GM23338 (cell line): ENCODE results near the gene LALBA. TPM values are rescaled to one million over a fixed set of nuclear protein-coding genes. Genes with fewer than 3 reads are reported as not detected.

Experiments
- ATAC-seq: fragments of 200-7000 bp; cut with Tn5 transposase; 3 replicates; pipeline ENCODE4 v1.9.1; 2020
- DNase-seq: peaks from one replicate; pipeline ENCODE4 v3.0.0-alpha.2; 2015; ENCODE audit warnings: low spot score
- H2AFZ ChIP-seq: fragments of 200-600 bp; sonication (generic); 2 replicates; pipeline ENCODE4 v1.8.0; 2016; ENCODE audit warnings: antibody characterized with exemption, mild to moderate bottlenecking, moderate library complexity
- H3F3A ChIP-seq: fragments of 200-600 bp; sonication (generic); replicated peaks from 2 replicates; pipeline ENCODE4 v1.8.0; 2017; ENCODE audit warnings: antibody characterized with exemption, mixed run types, low read depth
- H3K27ac ChIP-seq: fragments of 200-600 bp; sonication (generic); 2 replicates; pipeline ENCODE4 v1.6.1; 2016; ENCODE audit warnings: low read depth
- H3K27me3 ChIP-seq: fragments of 200-600 bp; sonication (generic); 2 replicates; pipeline ENCODE4 v1.8.0; 2016; ENCODE audit warnings: mild to moderate bottlenecking, mixed run types, moderate library complexity; ENCODE audit not compliant: insufficient read depth
- H3K36me3 ChIP-seq: fragments of 200-600 bp; sonication (generic); 2 replicates; pipeline ENCODE4 v1.8.0; 2016; ENCODE audit warnings: mild to moderate bottlenecking; ENCODE audit not compliant: insufficient read depth
- H3K4me1 ChIP-seq: fragments of 200-600 bp; sonication (generic); 2 replicates; pipeline ENCODE4 v1.8.0; 2016; ENCODE audit warnings: mild to moderate bottlenecking, moderate library complexity; ENCODE audit not compliant: insufficient read depth
- H3K4me2 ChIP-seq: fragments of 200-600 bp; sonication (generic); 2 replicates; pipeline ENCODE4 v1.7.1; 2017; ENCODE audit warnings: mixed run types
- H3K4me3 ChIP-seq: fragments of 200-600 bp; sonication (generic); 2 replicates; pipeline ENCODE4 v1.6.1; 2016; ENCODE audit warnings: mixed run types
- H3K79me2 ChIP-seq: fragments of 200-600 bp; sonication (generic); replicated peaks from 2 replicates; pipeline ENCODE4 v1.8.0; 2017; ENCODE audit warnings: mild to moderate bottlenecking; ENCODE audit not compliant: insufficient read depth
- H3K9me2 ChIP-seq: fragments of 200-600 bp; sonication (generic); 2 replicates; pipeline ENCODE4 v1.8.0; 2017; ENCODE audit not compliant: insufficient read depth
- H4K20me1 ChIP-seq: fragments of 200-600 bp; sonication (generic); replicated peaks from 2 replicates; pipeline ENCODE4 v1.8.0; 2017; ENCODE audit warnings: mild to moderate bottlenecking; ENCODE audit not compliant: insufficient read depth
- H3K27ac Mint-ChIP-seq: 2 replicates; pipeline ENCODE4 v1.8.0; 2020; ENCODE audit warnings: inconsistent platforms, mild to moderate bottlenecking, moderate library complexity, mixed read lengths
- H3K27me3 Mint-ChIP-seq: 3 replicates; pipeline ENCODE4 v1.8.0; 2022; ENCODE audit warnings: low read depth, mild to moderate bottlenecking, moderate library complexity, mixed read lengths, inconsistent platforms; ENCODE audit not compliant: insufficient read depth, poor library complexity
- H3K36me3 Mint-ChIP-seq: 3 replicates; pipeline ENCODE4 v1.8.0; 2021; ENCODE audit warnings: low read depth, mild to moderate bottlenecking, inconsistent platforms, moderate library complexity, mixed read lengths
- H3K4me1 Mint-ChIP-seq: 3 replicates; pipeline ENCODE4 v1.8.0; 2020; ENCODE audit warnings: mild to moderate bottlenecking, inconsistent platforms, mixed read lengths
- H3K4me3 Mint-ChIP-seq: 3 replicates; pipeline ENCODE4 v1.8.0; 2021; ENCODE audit warnings: moderate library complexity, mild to moderate bottlenecking, inconsistent platforms, mixed read lengths
- H3K9me3 Mint-ChIP-seq: 3 replicates; pipeline ENCODE4 v1.8.0; 2020; ENCODE audit warnings: moderate library complexity, mild to moderate bottlenecking, inconsistent platforms, mixed read lengths
- EZH2 ChIP-seq: fragments of 200-600 bp; sonication (generic); IDR thresholded peaks from one replicate; pipeline ENCODE4 v1.8.0; 2017; ENCODE audit warnings: antibody characterized with exemption, mild to moderate bottlenecking, low read depth; ENCODE audit not compliant: unreplicated experiment
- EZH2phosphoT487 ChIP-seq: fragments of 200-600 bp; sonication (generic); IDR thresholded peaks from one replicate; pipeline ENCODE4 v1.8.1; 2018; ENCODE audit warnings: antibody characterized with exemption; ENCODE audit not compliant: unreplicated experiment
- JUNB ChIP-seq: IDR thresholded peaks from one replicate; pipeline ENCODE4 v1.6.1; 2016; ENCODE audit warnings: antibody characterized with exemption; ENCODE audit not compliant: unreplicated experiment
- POLR2AphosphoS5 ChIP-seq: IDR thresholded peaks from 2 replicates; pipeline ENCODE4 v1.6.1; 2016; ENCODE audit warnings: antibody characterized with exemption, low read depth
- STAT1 ChIP-seq: IDR thresholded peaks from one replicate; pipeline ENCODE4 v1.6.1; 2016; ENCODE audit warnings: antibody characterized with exemption; ENCODE audit not compliant: unreplicated experiment
- ZNF114 ChIP-seq: fragments of 250-450 bp; sonication (Bioruptor Pico); IDR thresholded peaks from 2 replicates; pipeline ENCODE4 v1.5.0; 2020; ENCODE audit warnings: mild to moderate bottlenecking, moderate library complexity
- ZNF462 ChIP-seq: fragments of 250-450 bp; sonication (Bioruptor Pico); IDR thresholded peaks from 2 replicates; pipeline ENCODE4 v1.5.0; 2020; ENCODE audit warnings: mild to moderate bottlenecking, moderate library complexity
- polyA plus RNA-seq: library from polyadenylated mRNA; unstranded; fragments of >200 nt; fragmentation: Nextera tagmentation; extraction: Ambion mirVana; gene quantifications from 2 replicates; pipeline ENCODE4 v1.2.1, GENCODE V29; 2016
- total RNA-seq: library from RNA; depleted of rRNA; stranded (reverse); fragments of >200 nt; shearing (Covaris generic); gene quantifications from 2 replicates; pipeline ENCODE4 v1.2.3, GENCODE V29; 2014
- TF ChIP-seq, protein P1 (sequence below), 2 experiments: fragments of 200-600 bp in 1 of 2; sonication (generic) in 1 of 2; conservative IDR thresholded peaks; 2 replicates each; pipeline versions ENCODE4 v1.5.1 to v1.6.1; 2016 to 2017; ENCODE audit warnings: antibody characterized with exemption in 2 of 2, low read depth in 2 of 2, mild to moderate bottlenecking in 2 of 2, moderate library complexity in 1 of 2

Gene LALBA
- total and polyA plus RNA-seq, 2 experiments from 2014 or later = not detected

- Mint-ChIP-seq H3K36me3 (peaks cover 4% of the 10 kb centered on the region; the same call in 1 of the 3 replicates), H3K4me1 (no peaks in the 10 kb centered on the region), H3K9me3 (peaks cover 9% of the 10 kb centered on the region), H3K27me3 (peaks cover 3% of the 10 kb centered on the region), H3K27ac (no peak overlapping the region), H3K4me3 (no peak overlapping the region)
- DNase-seq (no peak), ATAC-seq (no peak)
- Histone ChIP-seq H3F3A (no peaks in the 10 kb centered on the region), H3K79me2 (no peaks in the 10 kb centered on the region), H3K4me3 (no peak overlapping the region), H3K27ac (no peak overlapping the region), H4K20me1 (no peaks in the 10 kb centered on the region), H2AFZ (no peak overlapping the region), H3K4me2 (no peak overlapping the region), H3K36me3 (no peaks in the 10 kb centered on the region), H3K9me2 (peaks cover under 1% of the 10 kb centered on the region; the same call in 1 of the 2 replicates), H3K27me3 (no peaks in the 10 kb centered on the region), H3K4me1 (0 out of 2 replicates have a peak, but pooled peaks cover 7% of the 10 kb centered on the region)
- no peak for TF ChIP-seq STAT1
- TF ChIP-seq POLR2AphosphoS5 = no peak
- no peak for TF ChIP-seq EZH2phosphoT487
- no peak for TF ChIP-seq JUNB
- TF ChIP-seq ZNF462 (CRISPR knock-in tag) = no peak
- TF ChIP-seq, protein P1, sequence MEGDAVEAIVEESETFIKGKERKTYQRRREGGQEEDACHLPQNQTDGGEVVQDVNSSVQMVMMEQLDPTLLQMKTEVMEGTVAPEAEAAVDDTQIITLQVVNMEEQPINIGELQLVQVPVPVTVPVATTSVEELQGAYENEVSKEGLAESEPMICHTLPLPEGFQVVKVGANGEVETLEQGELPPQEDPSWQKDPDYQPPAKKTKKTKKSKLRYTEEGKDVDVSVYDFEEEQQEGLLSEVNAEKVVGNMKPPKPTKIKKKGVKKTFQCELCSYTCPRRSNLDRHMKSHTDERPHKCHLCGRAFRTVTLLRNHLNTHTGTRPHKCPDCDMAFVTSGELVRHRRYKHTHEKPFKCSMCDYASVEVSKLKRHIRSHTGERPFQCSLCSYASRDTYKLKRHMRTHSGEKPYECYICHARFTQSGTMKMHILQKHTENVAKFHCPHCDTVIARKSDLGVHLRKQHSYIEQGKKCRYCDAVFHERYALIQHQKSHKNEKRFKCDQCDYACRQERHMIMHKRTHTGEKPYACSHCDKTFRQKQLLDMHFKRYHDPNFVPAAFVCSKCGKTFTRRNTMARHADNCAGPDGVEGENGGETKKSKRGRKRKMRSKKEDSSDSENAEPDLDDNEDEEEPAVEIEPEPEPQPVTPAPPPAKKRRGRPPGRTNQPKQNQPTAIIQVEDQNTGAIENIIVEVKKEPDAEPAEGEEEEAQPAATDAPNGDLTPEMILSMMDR (conservative IDR thresholded peaks at IDR 0.05; ENCODE audit: low read depth in 2 of 2) = no peak
- TF ChIP-seq ZNF114 (CRISPR knock-in tag) = no peak
- no peak for TF ChIP-seq EZH2
These were observed 22.8 kb upstream of the LALBA start for GRCh38 chr12:48592591-48593086.
